OCI-LY1 (cell line): ENCODE data around the gene CSTB.

Source experiments
- EZH2 ChIP-seq: fragments of 200-600 bp; sonication (generic), shearing (Covaris generic); IDR thresholded peaks from 2 replicates; pipeline ENCODE4 v1.8.0; 2017; ENCODE audit warnings: borderline replicate concordance, mixed run types, mild to moderate bottlenecking, antibody characterized with exemption, low read length, moderate library complexity, mixed read lengths
- TF ChIP-seq, protein P1 (sequence below): fragments of 200-600 bp; sonication (generic), shearing (Covaris generic); IDR thresholded peaks from 2 replicates; pipeline ENCODE4 v1.5.1; 2017; ENCODE audit warnings: mild to moderate bottlenecking, antibody characterized with exemption, low read length, moderate library complexity, mixed read lengths

- TF ChIP-seq, protein P1, sequence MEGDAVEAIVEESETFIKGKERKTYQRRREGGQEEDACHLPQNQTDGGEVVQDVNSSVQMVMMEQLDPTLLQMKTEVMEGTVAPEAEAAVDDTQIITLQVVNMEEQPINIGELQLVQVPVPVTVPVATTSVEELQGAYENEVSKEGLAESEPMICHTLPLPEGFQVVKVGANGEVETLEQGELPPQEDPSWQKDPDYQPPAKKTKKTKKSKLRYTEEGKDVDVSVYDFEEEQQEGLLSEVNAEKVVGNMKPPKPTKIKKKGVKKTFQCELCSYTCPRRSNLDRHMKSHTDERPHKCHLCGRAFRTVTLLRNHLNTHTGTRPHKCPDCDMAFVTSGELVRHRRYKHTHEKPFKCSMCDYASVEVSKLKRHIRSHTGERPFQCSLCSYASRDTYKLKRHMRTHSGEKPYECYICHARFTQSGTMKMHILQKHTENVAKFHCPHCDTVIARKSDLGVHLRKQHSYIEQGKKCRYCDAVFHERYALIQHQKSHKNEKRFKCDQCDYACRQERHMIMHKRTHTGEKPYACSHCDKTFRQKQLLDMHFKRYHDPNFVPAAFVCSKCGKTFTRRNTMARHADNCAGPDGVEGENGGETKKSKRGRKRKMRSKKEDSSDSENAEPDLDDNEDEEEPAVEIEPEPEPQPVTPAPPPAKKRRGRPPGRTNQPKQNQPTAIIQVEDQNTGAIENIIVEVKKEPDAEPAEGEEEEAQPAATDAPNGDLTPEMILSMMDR, result no peak
- TF ChIP-seq EZH2, result no peak
Observed at GRCh38 chr21:43731476-43731875, 44.6 kb downstream of the CSTB start.
